ENCODE measurements around the gene RHNO1.

The RHNO1 gene

GRCh38 chr12:2904260-2904659 is 27.2 kb downstream of the RHNO1 start:
- DNase-seq: no peak

GRCh38 chr12:2912216-2912575 is 35.2 kb downstream of the RHNO1 start:
- no peak for DNase-seq

GRCh38 chr12:2919249-2919648 is 42.2 kb downstream of the RHNO1 start:
- no peak for DNase-seq

GRCh38 chr12:2922329-2922728 is 45.3 kb downstream of the RHNO1 start:
- peak; percentile 41 for DNase-seq

GRCh38 chr12:2923057-2923456 is 46.0 kb downstream of the RHNO1 start:
- no peak for DNase-seq

- DNase-seq: peak; percentile 27
Observed at GRCh38 chr12:2924019-2924418, 47.0 kb downstream of the RHNO1 start.

GRCh38 chr12:2925322-2925995 is 48.4 kb downstream of the RHNO1 start:
- DNase-seq: peak; percentile 25

- DNase-seq: no peak
Observed at GRCh38 chr12:2930865-2931264, 53.8 kb downstream of the RHNO1 start.

GRCh38 chr12:2933586-2933985 is 56.6 kb downstream of the RHNO1 start:
- DNase-seq: no peak

- no peak for DNase-seq
Observed at GRCh38 chr12:2934371-2934770, 57.3 kb downstream of the RHNO1 start.

- no peak for DNase-seq
Observed at GRCh38 chr12:2936301-2936700, 59.3 kb downstream of the RHNO1 start.

GRCh38 chr12:2937500-2937899 is 60.5 kb downstream of the RHNO1 start:
- no peak for DNase-seq

Measured in EL (cell line).